HCEC 1CT (cell line): ENCODE results near the gene MT1A.

Source experiments
- DNase-seq: peaks from one replicate; pipeline ENCODE4 v3.0.0-alpha.2; 2017

Gene MT1A

DNA sequence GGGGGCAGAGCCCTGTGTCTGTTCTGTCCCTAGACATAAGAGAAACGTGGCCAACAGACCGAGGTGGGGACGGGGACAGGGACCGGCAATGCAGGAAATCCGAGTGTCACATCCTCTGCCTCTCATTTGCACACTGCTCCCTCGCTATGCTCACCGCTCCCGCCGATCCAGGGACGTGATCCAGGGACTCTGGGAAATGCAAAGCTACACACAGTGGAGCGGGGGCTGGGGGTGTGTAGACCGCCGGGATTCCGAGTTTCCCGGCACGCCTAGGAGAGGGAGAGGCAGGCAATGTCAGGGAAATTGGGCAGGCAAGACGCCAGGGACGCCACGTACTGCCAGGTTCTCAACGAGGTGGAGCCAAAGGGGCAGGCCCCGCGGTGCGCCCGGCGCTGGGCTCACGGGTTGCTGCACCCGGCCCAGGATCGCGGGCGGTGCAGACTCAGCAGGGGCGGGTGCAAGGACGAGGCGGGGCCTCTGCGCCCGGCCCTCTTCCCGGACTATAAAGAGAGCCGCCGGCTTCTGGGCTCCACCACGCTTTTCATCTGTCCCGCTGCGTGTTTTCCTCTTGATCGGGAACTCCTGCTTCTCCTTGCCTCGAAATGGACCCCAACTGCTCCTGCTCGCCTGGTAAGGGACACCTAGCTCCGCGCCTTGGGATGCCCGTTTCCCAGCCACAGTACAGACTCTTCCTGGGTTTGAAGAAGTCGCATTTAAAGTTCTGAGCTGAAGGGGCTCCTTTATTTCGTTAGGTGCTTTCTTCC is 43.7 kb downstream of the MT1A start, which contains the start of gene MT1X:
TSS of gene MT1X (plus strand) at position 532 of the 764 bp plus-strand sequence. CDS start at position 603, 71 bp downstream.
- peak; percentile 86 for DNase-seq

DNA sequence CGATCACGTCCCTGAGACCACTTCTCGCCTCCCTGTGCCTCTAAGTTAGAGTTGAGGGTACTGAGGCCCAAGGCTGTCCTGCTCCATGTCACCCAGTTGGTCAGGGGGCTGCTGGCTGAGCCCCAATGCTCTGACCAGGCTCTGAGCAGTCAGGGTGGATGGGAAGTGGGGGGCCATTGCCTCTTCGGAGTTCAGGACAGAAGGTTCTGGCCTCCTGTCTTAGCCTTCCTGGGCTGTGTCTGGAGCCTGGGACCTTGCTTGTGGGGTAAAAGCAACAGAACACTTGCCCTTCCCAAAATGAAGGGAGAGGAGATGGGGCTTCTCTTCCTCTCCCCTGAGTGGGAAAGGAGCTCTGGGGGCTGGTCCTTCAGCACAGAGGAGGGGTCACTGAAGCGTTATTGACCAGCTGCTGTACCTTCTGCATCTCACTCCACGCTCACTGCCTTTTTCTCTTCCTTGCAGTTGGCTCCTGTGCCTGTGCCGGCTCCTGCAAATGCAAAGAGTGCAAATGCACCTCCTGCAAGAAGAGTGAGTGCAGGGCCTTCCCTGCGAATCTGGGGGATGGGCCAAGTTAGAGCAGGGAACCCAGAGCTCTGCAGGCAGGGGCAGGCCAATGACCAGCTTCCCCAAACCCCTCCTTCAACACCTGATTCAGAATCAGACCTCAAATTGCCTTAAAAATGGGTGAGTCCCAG is 44.4 kb downstream of the MT1A start:
- DNase-seq: no peak

DNA sequence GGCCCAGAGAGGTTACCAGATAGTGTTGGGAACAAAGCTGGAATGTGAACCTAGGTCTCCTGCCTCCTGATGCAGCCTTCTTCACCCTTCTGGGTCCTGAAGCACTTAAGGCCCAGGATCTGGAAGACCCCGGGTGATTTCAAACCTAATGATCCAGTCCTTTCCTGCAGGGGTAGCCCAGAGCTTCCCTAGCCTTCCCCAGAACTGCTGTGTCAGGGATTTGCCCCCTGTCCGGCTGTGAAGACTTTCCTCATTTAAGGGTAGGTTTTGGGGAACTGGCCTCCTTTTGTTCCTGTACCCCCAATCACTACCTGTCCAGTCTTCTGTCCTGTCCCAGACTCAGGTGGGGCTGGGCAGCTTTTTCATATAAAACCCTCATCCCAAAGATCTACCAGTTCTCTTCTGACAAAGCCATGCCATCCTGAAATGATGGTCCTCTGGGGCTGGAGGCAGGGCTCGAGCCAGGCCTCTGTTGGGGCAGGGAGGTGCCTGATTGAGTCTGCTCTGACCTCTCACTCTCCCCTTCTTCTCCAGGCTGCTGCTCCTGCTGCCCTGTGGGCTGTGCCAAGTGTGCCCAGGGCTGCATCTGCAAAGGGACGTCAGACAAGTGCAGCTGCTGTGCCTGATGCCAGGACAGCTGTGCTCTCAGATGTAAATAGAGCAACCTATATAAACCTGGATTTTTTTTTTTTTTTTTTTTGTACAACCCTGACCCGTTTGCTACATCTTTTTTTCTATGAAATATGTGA is 45.1 kb downstream of the MT1A start:
- no peak for DNase-seq

GRCh38 chr16:56684256-56684925 is 45.9 kb downstream of the MT1A start:
- no peak for DNase-seq

DNA sequence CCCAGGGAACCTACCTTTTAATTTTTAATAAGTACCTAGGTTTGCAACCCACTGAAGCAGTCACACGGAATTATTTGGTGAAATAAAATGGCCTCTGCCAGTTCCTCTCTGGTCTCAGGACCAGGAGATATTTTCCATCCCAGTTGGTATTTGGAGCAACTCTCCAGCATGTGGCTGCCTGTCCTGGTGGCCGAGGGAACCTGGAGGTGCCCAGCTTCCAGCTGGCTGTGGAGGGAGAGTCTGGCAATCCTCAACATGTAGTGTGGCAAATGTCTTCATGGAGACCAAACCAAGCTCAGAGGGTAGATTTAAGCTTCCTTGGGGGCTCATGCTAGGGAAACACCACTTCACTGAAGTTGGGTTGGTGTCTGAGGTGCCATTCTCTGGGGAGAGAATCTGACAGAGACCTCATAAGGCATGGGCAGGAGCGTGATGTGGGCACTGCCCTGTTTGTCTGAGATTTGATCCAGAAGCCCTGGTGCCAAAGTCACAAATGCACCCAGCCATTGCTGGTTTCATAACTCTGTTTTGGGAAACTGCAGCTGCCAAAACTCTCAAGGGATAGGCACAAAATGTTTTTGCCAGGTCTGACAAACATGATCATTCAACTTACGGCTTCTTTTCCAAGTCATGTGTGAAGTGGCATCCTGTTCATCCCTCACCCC is 46.6 kb downstream of the MT1A start:
- no peak for DNase-seq

DNA sequence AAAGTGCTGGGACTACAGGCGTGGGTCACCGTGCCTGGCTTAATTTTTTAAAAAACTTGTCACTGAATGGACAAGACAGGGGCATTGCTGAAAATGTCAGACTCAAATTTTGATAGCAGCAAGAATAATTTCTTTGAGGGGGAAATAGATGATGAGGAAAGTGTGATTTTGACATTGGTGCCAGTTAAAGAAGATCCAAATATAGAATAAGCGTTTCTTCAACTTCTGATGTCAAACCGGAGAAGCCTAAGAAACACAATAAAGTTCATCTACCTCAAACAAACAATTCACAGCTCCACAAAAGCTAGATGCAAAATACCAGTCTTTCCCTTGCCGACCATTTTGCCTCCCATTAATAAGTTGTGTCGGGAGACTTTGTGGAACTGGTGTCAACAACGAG is 48.3 kb downstream of the MT1A start:
- no peak for DNase-seq

GRCh38 chr16:56688762-56689161 is 50.3 kb downstream of the MT1A start:
- no peak for DNase-seq

DNA sequence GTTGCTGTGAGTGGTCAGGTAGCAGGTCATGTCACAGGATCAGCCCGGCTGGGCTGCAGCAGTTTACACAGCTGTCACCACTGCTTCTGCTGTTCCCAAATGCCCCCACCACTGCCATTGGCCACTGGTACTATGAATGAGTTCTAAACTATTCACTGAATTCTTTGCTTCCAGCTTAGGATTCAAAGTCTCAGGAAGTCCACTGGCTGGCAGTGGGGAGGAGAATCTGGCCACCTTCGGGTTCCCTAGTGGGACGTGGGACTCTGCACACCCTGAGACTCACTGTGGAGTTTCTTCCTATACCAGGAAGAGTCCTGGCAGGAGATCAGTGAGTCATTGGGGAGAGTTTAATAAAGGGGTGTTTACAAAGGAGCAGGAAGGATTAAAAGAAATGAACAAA is 50.7 kb downstream of the MT1A start:
- DNase-seq: peak; percentile 34
